ENCODE results near the gene FBP1.

The FBP1 gene

GRCh38 chr9:94586316-94586715 is 53.0 kb downstream of the FBP1 start:
- Histone ChIP-seq H3K27ac (ENCODE audit: insufficient read depth in 1 of 2, low read depth in 1 of 2, low read length in 2 of 2, poor library complexity in 1 of 2, severe bottlenecking in 2 of 2) (no peak overlapping the region), H3K9me3 (ENCODE audit: control extremely low read depth in 1 of 5, control insufficient read depth in 4 of 5, insufficient read depth in 2 of 5, low read depth in 1 of 5, low read length in 4 of 5) (no peaks in the 10 kb centered on the region), H3K4me1 (ENCODE audit: control extremely low read depth in 1 of 4, control insufficient read depth in 4 of 4, insufficient read depth in 4 of 4, low read length in 3 of 4) (no peaks in the 10 kb centered on the region), H3K36me3 (ENCODE audit: control insufficient read depth in 4 of 4, insufficient read depth in 4 of 4, low read length in 3 of 4) (no peaks in the 10 kb centered on the region), H3K4me3 (ENCODE audit: control insufficient read depth in 1 of 7, extremely low read depth in 1 of 7, insufficient read depth in 4 of 7, low read depth in 2 of 7, low read length in 6 of 7) (no peak overlapping the region), H3K27me3 (replicated peaks in 2 of 5; ENCODE audit: control insufficient read depth in 4 of 5, insufficient read depth in 5 of 5, low read length in 4 of 5) (peaks cover 0 to 4% (median 0%) of the 10 kb centered on the region in 5 experiments)
- CTCF ChIA-PET, result interaction anchor here (1.6 kb wide), 1 partner anchor 14 kb away, joined by 3 read pairs; no protein-coding TSS in a partner anchor
- peak in 2 of 3 donors; percentile 11 to 24 for DNase-seq
- POLR2A ChIA-PET, result no interaction called here
- no CpG with 5 or more reads among the region's 4 CpGs for WGBS (ENCODE audit: insufficient coverage)

GRCh38 chr9:94584555-94584954 is 54.8 kb downstream of the FBP1 start:
- Histone ChIP-seq H3K9me3 (ENCODE audit: control extremely low read depth in 1 of 5, control insufficient read depth in 4 of 5, insufficient read depth in 2 of 5, low read depth in 1 of 5, low read length in 4 of 5) (no peaks in the 10 kb centered on the region), H3K4me3 (ENCODE audit: control insufficient read depth in 1 of 7, extremely low read depth in 1 of 7, insufficient read depth in 4 of 7, low read depth in 2 of 7, low read length in 6 of 7) (no peak overlapping the region), H3K4me1 (ENCODE audit: control extremely low read depth in 1 of 4, control insufficient read depth in 4 of 4, insufficient read depth in 4 of 4, low read length in 3 of 4) (no peaks in the 10 kb centered on the region), H3K36me3 (ENCODE audit: control insufficient read depth in 4 of 4, insufficient read depth in 4 of 4, low read length in 3 of 4) (no peaks in the 10 kb centered on the region), H3K27me3 (replicated peaks in 2 of 5; ENCODE audit: control insufficient read depth in 4 of 5, insufficient read depth in 5 of 5, low read length in 4 of 5) (no peaks in the 10 kb centered on the region), H3K27ac (ENCODE audit: insufficient read depth in 1 of 2, low read depth in 1 of 2, low read length in 2 of 2, poor library complexity in 1 of 2, severe bottlenecking in 2 of 2) (no peak overlapping the region)
- 84% methylated on average over 4 of the region's 6 CpGs for WGBS (ENCODE audit: insufficient coverage)
- DNase-seq, result no peak
- ChIA-PET POLR2A (no interaction called here), CTCF (interaction anchor here (1.6 kb wide), 1 partner anchor 13 kb away, joined by 3 read pairs; no protein-coding TSS in a partner anchor)

- Histone ChIP-seq H3K27ac (ENCODE audit: insufficient read depth in 1 of 2, low read depth in 1 of 2, low read length in 2 of 2, poor library complexity in 1 of 2, severe bottlenecking in 2 of 2) (no peak overlapping the region), H3K4me3 (ENCODE audit: control insufficient read depth in 1 of 7, extremely low read depth in 1 of 7, insufficient read depth in 4 of 7, low read depth in 2 of 7, low read length in 6 of 7) (no peak overlapping the region), H3K9me3 (ENCODE audit: control extremely low read depth in 1 of 5, control insufficient read depth in 4 of 5, insufficient read depth in 2 of 5, low read depth in 1 of 5, low read length in 4 of 5) (no peaks in the 10 kb centered on the region), H3K4me1 (ENCODE audit: control extremely low read depth in 1 of 4, control insufficient read depth in 4 of 4, insufficient read depth in 4 of 4, low read length in 3 of 4) (no peaks in the 10 kb centered on the region), H3K36me3 (ENCODE audit: control insufficient read depth in 4 of 4, insufficient read depth in 4 of 4, low read length in 3 of 4) (no peaks in the 10 kb centered on the region), H3K27me3 (replicated peaks in 2 of 5; ENCODE audit: control insufficient read depth in 4 of 5, insufficient read depth in 5 of 5, low read length in 4 of 5) (no peaks in the 10 kb centered on the region)
- ChIA-PET POLR2A (no interaction called here), CTCF (no interaction called here)
- WGBS (ENCODE audit: insufficient coverage), result 91% methylated on average over 4 of the region's 5 CpGs
- no peak for DNase-seq
These were observed 57.6 kb downstream of the FBP1 start for GRCh38 chr9:94581728-94582127.

- ChIA-PET POLR2A (no interaction called here), CTCF (no interaction called here)
- no peak overlapping the region for H3K4me3 ChIP-seq (ENCODE audit: control insufficient read depth in 1 of 7, extremely low read depth in 1 of 7, insufficient read depth in 4 of 7, low read depth in 2 of 7, low read length in 6 of 7)
- no peaks in the 10 kb centered on the region for H3K36me3 ChIP-seq (ENCODE audit: control insufficient read depth in 4 of 4, insufficient read depth in 4 of 4, low read length in 3 of 4)
- H3K27me3 ChIP-seq (replicated peaks in 2 of 5; ENCODE audit: control insufficient read depth in 4 of 5, insufficient read depth in 5 of 5, low read length in 4 of 5), result no peaks in the 10 kb centered on the region
- H3K27ac ChIP-seq (ENCODE audit: insufficient read depth in 1 of 2, low read depth in 1 of 2, low read length in 2 of 2, poor library complexity in 1 of 2, severe bottlenecking in 2 of 2), result no peak overlapping the region
- 88% methylated on average over 1 of the region's 2 CpGs for WGBS (ENCODE audit: insufficient coverage)
- DNase-seq, result no peak
- H3K9me3 ChIP-seq (ENCODE audit: control extremely low read depth in 1 of 5, control insufficient read depth in 4 of 5, insufficient read depth in 2 of 5, low read depth in 1 of 5, low read length in 4 of 5), result no peaks in the 10 kb centered on the region
- H3K4me1 ChIP-seq (ENCODE audit: control extremely low read depth in 1 of 4, control insufficient read depth in 4 of 4, insufficient read depth in 4 of 4, low read length in 3 of 4), result peaks cover 0 to 10% (median 2%) of the 10 kb centered on the region in 4 experiments
These were observed 61.7 kb downstream of the FBP1 start for GRCh38 chr9:94577571-94577970.

- H3K27ac ChIP-seq (ENCODE audit: insufficient read depth in 1 of 2, low read depth in 1 of 2, low read length in 2 of 2, poor library complexity in 1 of 2, severe bottlenecking in 2 of 2), result no peak overlapping the region
- CTCF ChIA-PET, result no interaction called here
- H3K27me3 ChIP-seq (replicated peaks in 2 of 5; ENCODE audit: control insufficient read depth in 4 of 5, insufficient read depth in 5 of 5, low read length in 4 of 5), result no peaks in the 10 kb centered on the region
- peaks cover 0 to 10% (median 2%) of the 10 kb centered on the region in 4 experiments for H3K4me1 ChIP-seq (ENCODE audit: control extremely low read depth in 1 of 4, control insufficient read depth in 4 of 4, insufficient read depth in 4 of 4, low read length in 3 of 4)
- H3K4me3 ChIP-seq (ENCODE audit: control insufficient read depth in 1 of 7, extremely low read depth in 1 of 7, insufficient read depth in 4 of 7, low read depth in 2 of 7, low read length in 6 of 7), result no peak overlapping the region
- no peaks in the 10 kb centered on the region for H3K9me3 ChIP-seq (ENCODE audit: control extremely low read depth in 1 of 5, control insufficient read depth in 4 of 5, insufficient read depth in 2 of 5, low read depth in 1 of 5, low read length in 4 of 5)
- DNase-seq, result no peak
- 0% methylated on average over 1 of the region's 1 CpG for WGBS (ENCODE audit: insufficient coverage)
- POLR2A ChIA-PET, result no interaction called here
- H3K36me3 ChIP-seq (ENCODE audit: control insufficient read depth in 4 of 4, insufficient read depth in 4 of 4, low read length in 3 of 4), result no peaks in the 10 kb centered on the region
These were observed 62.3 kb downstream of the FBP1 start for GRCh38 chr9:94577036-94577435.

- CTCF ChIA-PET, result no interaction called here
These were observed 63.2 kb downstream of the FBP1 start for GRCh38 chr9:94576131-94576530.

GRCh38 chr9:94568972-94569712 is 70.2 kb downstream of the FBP1 start:
- CTCF ChIA-PET, result no interaction called here

More at GRCh38 chr9:94576131-94576530, 63.2 kb downstream of the FBP1 start:
- WGBS (ENCODE audit: insufficient coverage), result 71% methylated on average over 2 of the region's 2 CpGs
- no peak overlapping the region for H3K4me3 ChIP-seq (ENCODE audit: control insufficient read depth in 1 of 7, extremely low read depth in 1 of 7, insufficient read depth in 4 of 7, low read depth in 2 of 7, low read length in 6 of 7)
- H3K9me3 ChIP-seq (ENCODE audit: control extremely low read depth in 1 of 5, control insufficient read depth in 4 of 5, insufficient read depth in 2 of 5, low read depth in 1 of 5, low read length in 4 of 5), result no peaks in the 10 kb centered on the region
- no peak overlapping the region for H3K27ac ChIP-seq (ENCODE audit: insufficient read depth in 1 of 2, low read depth in 1 of 2, low read length in 2 of 2, poor library complexity in 1 of 2, severe bottlenecking in 2 of 2)
- no peaks in the 10 kb centered on the region for H3K36me3 ChIP-seq (ENCODE audit: control insufficient read depth in 4 of 4, insufficient read depth in 4 of 4, low read length in 3 of 4)
- H3K27me3 ChIP-seq (replicated peaks in 2 of 5; ENCODE audit: control insufficient read depth in 4 of 5, insufficient read depth in 5 of 5, low read length in 4 of 5), result peaks cover 0 to 5% (median 0%) of the 10 kb centered on the region in 5 experiments
- POLR2A ChIA-PET, result no interaction called here
- peak in 2 of 3 donors; percentile 26 to 33 for DNase-seq
- peaks cover 0 to 10% (median 2%) of the 10 kb centered on the region in 4 experiments for H3K4me1 ChIP-seq (ENCODE audit: control extremely low read depth in 1 of 4, control insufficient read depth in 4 of 4, insufficient read depth in 4 of 4, low read length in 3 of 4)

More at GRCh38 chr9:94568972-94569712, 70.2 kb downstream of the FBP1 start:
- no peak for DNase-seq
- WGBS (ENCODE audit: insufficient coverage), result 96% methylated on average over 15 of the region's 17 CpGs
- no peaks in the 10 kb centered on the region for H3K9me3 ChIP-seq (ENCODE audit: control extremely low read depth in 1 of 5, control insufficient read depth in 4 of 5, insufficient read depth in 2 of 5, low read depth in 1 of 5, low read length in 4 of 5)
- H3K4me3 ChIP-seq (ENCODE audit: control insufficient read depth in 1 of 7, extremely low read depth in 1 of 7, insufficient read depth in 4 of 7, low read depth in 2 of 7, low read length in 6 of 7), result no peak overlapping the region
- no peak overlapping the region for H3K27ac ChIP-seq (ENCODE audit: insufficient read depth in 1 of 2, low read depth in 1 of 2, low read length in 2 of 2, poor library complexity in 1 of 2, severe bottlenecking in 2 of 2)
- H3K27me3 ChIP-seq (replicated peaks in 2 of 5; ENCODE audit: control insufficient read depth in 4 of 5, insufficient read depth in 5 of 5, low read length in 4 of 5), result peaks cover 0 to 7% (median 0%) of the 10 kb centered on the region in 5 experiments
- H3K4me1 ChIP-seq (ENCODE audit: control extremely low read depth in 1 of 4, control insufficient read depth in 4 of 4, insufficient read depth in 4 of 4, low read length in 3 of 4), result no peaks in the 10 kb centered on the region
- H3K36me3 ChIP-seq (ENCODE audit: control insufficient read depth in 4 of 4, insufficient read depth in 4 of 4, low read length in 3 of 4), result no peaks in the 10 kb centered on the region
- POLR2A ChIA-PET, result no interaction called here
